ENCODE results near the gene HNRNPL.

The HNRNPL gene

DNA sequence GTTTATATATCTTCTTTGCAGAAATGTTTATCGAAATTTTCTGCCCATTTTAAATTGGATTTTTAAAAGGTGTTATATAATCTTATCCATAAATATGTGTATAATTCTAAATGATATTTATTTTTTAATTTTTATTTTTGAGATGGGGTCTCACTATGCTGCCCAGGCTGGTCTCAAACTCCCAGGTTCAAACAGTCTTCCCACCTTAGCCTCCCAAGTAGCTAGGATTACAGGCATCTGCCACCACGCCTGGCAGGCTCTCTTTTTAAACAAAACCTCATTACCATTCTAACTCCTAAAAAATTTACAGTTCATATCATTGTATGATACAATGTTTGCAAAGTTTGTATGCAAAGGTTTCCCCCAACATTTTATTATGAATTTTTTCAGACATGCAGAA lies 53.6 kb downstream of the HNRNPL start:
- TF ChIP-seq GLIS3 (CRISPR knock-in tag; IDR thresholded peaks at IDR 0.05) (no peak), PPARA (CRISPR knock-in tag; IDR thresholded peaks at IDR 0.05; ENCODE audit: borderline replicate concordance) (no peak), RARB (CRISPR knock-in tag; IDR thresholded peaks at IDR 0.05) (no peak), TOX (CRISPR knock-in tag; IDR thresholded peaks at IDR 0.05; ENCODE audit: borderline replicate concordance) (no peak), ESRRG (CRISPR knock-in tag; IDR thresholded peaks at IDR 0.05) (no peak), SNAI2 (CRISPR knock-in tag; IDR thresholded peaks at IDR 0.05) (no peak), ZNF70 (CRISPR knock-in tag; IDR thresholded peaks at IDR 0.05) (no peak), OSR1 (CRISPR knock-in tag; IDR thresholded peaks at IDR 0.05) (no peak), ZFP3 (CRISPR knock-in tag; IDR thresholded peaks at IDR 0.05) (no peak), TCF4 (CRISPR knock-in tag; IDR thresholded peaks at IDR 0.05; ENCODE audit: borderline replicate concordance) (no peak), ZC3H10 (CRISPR knock-in tag; IDR thresholded peaks at IDR 0.05) (no peak), ISL1 (CRISPR knock-in tag; IDR thresholded peaks at IDR 0.05) (no peak)
- TF ChIP-seq, protein P1, sequence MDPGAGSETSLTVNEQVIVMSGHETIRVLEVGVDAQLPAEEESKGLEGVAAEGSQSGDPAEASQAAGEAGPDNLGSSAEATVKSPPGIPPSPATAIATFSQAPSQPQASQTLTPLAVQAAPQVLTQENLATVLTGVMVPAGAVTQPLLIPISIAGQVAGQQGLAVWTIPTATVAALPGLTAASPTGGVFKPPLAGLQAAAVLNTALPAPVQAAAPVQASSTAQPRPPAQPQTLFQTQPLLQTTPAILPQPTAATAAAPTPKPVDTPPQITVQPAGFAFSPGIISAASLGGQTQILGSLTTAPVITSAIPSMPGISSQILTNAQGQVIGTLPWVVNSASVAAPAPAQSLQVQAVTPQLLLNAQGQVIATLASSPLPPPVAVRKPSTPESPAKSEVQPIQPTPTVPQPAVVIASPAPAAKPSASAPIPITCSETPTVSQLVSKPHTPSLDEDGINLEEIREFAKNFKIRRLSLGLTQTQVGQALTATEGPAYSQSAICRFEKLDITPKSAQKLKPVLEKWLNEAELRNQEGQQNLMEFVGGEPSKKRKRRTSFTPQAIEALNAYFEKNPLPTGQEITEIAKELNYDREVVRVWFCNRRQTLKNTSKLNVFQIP (CRISPR knock-in tag; IDR thresholded peaks at IDR 0.05; ENCODE audit: borderline replicate concordance, low read depth) = no peak
- TF ChIP-seq, protein P2, sequence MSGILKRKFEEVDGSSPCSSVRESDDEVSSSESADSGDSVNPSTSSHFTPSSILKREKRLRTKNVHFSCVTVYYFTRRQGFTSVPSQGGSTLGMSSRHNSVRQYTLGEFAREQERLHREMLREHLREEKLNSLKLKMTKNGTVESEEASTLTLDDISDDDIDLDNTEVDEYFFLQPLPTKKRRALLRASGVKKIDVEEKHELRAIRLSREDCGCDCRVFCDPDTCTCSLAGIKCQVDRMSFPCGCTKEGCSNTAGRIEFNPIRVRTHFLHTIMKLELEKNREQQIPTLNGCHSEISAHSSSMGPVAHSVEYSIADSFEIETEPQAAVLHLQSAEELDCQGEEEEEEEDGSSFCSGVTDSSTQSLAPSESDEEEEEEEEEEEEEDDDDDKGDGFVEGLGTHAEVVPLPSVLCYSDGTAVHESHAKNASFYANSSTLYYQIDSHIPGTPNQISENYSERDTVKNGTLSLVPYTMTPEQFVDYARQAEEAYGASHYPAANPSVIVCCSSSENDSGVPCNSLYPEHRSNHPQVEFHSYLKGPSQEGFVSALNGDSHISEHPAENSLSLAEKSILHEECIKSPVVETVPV (CRISPR knock-in tag; IDR thresholded peaks at IDR 0.05) = no peak
- TF ChIP-seq, protein P3, sequence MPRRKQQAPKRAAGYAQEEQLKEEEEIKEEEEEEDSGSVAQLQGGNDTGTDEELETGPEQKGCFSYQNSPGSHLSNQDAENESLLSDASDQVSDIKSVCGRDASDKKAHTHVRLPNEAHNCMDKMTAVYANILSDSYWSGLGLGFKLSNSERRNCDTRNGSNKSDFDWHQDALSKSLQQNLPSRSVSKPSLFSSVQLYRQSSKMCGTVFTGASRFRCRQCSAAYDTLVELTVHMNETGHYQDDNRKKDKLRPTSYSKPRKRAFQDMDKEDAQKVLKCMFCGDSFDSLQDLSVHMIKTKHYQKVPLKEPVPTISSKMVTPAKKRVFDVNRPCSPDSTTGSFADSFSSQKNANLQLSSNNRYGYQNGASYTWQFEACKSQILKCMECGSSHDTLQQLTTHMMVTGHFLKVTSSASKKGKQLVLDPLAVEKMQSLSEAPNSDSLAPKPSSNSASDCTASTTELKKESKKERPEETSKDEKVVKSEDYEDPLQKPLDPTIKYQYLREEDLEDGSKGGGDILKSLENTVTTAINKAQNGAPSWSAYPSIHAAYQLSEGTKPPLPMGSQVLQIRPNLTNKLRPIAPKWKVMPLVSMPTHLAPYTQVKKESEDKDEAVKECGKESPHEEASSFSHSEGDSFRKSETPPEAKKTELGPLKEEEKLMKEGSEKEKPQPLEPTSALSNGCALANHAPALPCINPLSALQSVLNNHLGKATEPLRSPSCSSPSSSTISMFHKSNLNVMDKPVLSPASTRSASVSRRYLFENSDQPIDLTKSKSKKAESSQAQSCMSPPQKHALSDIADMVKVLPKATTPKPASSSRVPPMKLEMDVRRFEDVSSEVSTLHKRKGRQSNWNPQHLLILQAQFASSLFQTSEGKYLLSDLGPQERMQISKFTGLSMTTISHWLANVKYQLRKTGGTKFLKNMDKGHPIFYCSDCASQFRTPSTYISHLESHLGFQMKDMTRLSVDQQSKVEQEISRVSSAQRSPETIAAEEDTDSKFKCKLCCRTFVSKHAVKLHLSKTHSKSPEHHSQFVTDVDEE (CRISPR knock-in tag; IDR thresholded peaks at IDR 0.05) = no peak
- no peak for ATAC-seq

DNA sequence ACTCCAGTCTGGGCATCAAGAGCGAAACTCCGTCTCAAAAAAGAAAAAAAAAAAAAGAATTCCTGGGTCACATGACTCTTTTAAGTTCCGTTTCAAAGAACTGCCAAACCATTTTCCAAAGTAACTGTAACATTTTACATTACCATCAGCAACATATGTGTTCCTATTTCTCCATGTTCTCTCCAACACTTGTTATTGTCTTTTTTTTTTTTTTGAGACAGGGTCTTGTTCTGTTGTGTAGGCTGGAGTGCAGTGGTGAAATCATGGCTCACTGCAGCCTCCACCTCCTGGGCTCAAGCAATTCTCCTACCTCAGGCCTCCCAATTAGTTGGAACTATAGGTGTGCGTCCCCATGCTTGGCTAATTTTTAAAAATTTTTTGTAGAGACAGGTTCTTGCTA lies 54.2 kb downstream of the HNRNPL start:
- TF ChIP-seq PPARA (CRISPR knock-in tag; IDR thresholded peaks at IDR 0.05; ENCODE audit: borderline replicate concordance) = no peak
- no peak for TF ChIP-seq ZNF565 (CRISPR knock-in tag; conservative IDR thresholded peaks at IDR 0.05; ENCODE audit: low read depth)
- no peak for TF ChIP-seq GLIS3 (CRISPR knock-in tag; IDR thresholded peaks at IDR 0.05)
- TF ChIP-seq, protein P2 (CRISPR knock-in tag; IDR thresholded peaks at IDR 0.05) = no peak
- TF ChIP-seq ARNTL (CRISPR knock-in tag; IDR thresholded peaks at IDR 0.05; ENCODE audit: borderline replicate concordance, low read depth) = no peak
- no peak for TF ChIP-seq RARB (CRISPR knock-in tag; IDR thresholded peaks at IDR 0.05)
- TF ChIP-seq OSR1 (CRISPR knock-in tag; IDR thresholded peaks at IDR 0.05) = no peak
- TF ChIP-seq, protein P3 (CRISPR knock-in tag; IDR thresholded peaks at IDR 0.05) = no peak
- TF ChIP-seq ZFP30 (CRISPR knock-in tag; IDR thresholded peaks at IDR 0.05) = no peak
- TF ChIP-seq ESRRG (CRISPR knock-in tag; IDR thresholded peaks at IDR 0.05) = no peak
- TF ChIP-seq, protein P4, sequence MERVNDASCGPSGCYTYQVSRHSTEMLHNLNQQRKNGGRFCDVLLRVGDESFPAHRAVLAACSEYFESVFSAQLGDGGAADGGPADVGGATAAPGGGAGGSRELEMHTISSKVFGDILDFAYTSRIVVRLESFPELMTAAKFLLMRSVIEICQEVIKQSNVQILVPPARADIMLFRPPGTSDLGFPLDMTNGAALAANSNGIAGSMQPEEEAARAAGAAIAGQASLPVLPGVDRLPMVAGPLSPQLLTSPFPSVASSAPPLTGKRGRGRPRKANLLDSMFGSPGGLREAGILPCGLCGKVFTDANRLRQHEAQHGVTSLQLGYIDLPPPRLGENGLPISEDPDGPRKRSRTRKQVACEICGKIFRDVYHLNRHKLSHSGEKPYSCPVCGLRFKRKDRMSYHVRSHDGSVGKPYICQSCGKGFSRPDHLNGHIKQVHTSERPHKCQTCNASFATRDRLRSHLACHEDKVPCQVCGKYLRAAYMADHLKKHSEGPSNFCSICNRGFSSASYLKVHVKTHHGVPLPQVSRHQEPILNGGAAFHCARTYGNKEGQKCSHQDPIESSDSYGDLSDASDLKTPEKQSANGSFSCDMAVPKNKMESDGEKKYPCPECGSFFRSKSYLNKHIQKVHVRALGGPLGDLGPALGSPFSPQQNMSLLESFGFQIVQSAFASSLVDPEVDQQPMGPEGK (CRISPR knock-in tag; IDR thresholded peaks at IDR 0.05; ENCODE audit: borderline replicate concordance) = no peak
- TF ChIP-seq BACH2 (CRISPR knock-in tag; IDR thresholded peaks at IDR 0.05; ENCODE audit: borderline replicate concordance) = no peak
- TF ChIP-seq ISL1 (CRISPR knock-in tag; IDR thresholded peaks at IDR 0.05) = no peak
- no peak for TF ChIP-seq TOX (CRISPR knock-in tag; IDR thresholded peaks at IDR 0.05; ENCODE audit: borderline replicate concordance)
- no peak for TF ChIP-seq SNAI2 (CRISPR knock-in tag; IDR thresholded peaks at IDR 0.05)
- no peak for TF ChIP-seq ZNF70 (CRISPR knock-in tag; IDR thresholded peaks at IDR 0.05)
- no peak for TF ChIP-seq ZC3H10 (CRISPR knock-in tag; IDR thresholded peaks at IDR 0.05)
- ATAC-seq = no peak

Data from SK-N-SH treated with all-trans-retinoic acid at 6 μM for 48 hours (cell line).